ENCODE measurements around the gene UBASH3B.

DNA sequence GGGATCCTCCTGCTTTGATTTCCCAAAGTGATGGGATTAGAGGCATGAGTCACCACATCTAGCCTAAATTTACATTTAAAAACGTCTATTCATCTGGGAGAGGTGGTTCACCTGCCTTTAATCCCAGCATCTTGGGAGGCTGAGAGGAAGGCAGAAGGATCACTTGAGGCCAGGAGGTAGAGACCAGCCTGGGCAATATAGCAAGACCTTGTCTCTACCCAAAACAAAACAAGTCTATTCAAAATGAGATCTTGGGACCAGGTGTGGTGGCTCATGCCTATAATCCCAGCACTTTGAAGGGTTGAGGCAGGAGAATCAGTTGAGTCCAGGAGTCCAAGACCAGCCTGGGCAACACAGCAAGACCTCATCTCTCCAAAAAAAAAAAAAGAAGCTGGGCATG is 4.9 kb upstream of the UBASH3B start:
- TF ChIP-seq, protein P1, sequence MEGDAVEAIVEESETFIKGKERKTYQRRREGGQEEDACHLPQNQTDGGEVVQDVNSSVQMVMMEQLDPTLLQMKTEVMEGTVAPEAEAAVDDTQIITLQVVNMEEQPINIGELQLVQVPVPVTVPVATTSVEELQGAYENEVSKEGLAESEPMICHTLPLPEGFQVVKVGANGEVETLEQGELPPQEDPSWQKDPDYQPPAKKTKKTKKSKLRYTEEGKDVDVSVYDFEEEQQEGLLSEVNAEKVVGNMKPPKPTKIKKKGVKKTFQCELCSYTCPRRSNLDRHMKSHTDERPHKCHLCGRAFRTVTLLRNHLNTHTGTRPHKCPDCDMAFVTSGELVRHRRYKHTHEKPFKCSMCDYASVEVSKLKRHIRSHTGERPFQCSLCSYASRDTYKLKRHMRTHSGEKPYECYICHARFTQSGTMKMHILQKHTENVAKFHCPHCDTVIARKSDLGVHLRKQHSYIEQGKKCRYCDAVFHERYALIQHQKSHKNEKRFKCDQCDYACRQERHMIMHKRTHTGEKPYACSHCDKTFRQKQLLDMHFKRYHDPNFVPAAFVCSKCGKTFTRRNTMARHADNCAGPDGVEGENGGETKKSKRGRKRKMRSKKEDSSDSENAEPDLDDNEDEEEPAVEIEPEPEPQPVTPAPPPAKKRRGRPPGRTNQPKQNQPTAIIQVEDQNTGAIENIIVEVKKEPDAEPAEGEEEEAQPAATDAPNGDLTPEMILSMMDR (IDR thresholded peaks at IDR 0.05), result no peak
- TF ChIP-seq POLR2A (IDR thresholded peaks at IDR 0.05), result no peak
